Measurements from ENCODE around the gene WTAP.
"Not testable (repeated sequence)": the region's sequence is repeated elsewhere in the genome, so short reads cannot be mapped to it uniquely, and the experiment has no call there.

WTAP gene

GRCh38 chr6:159693894-159694545 lies 33.3 kb upstream of the WTAP start:
- peak; percentile 89 to 92 for DNase-seq

GRCh38 chr6:159695984-159696383 lies 31.3 kb upstream of the WTAP start:
- DNase-seq, result peak in 1 of 2 donors; percentile 2

- DNase-seq, result no peak
Observed at GRCh38 chr6:159700970-159701369, 26.3 kb upstream of the WTAP start.

- peak; percentile 98 to 99 for DNase-seq
Observed at GRCh38 chr6:159701413-159701999, 25.8 kb upstream of the WTAP start.

GRCh38 chr6:159710603-159711002 lies 16.7 kb upstream of the WTAP start:
- not testable (repeated sequence) for DNase-seq

- not testable (repeated sequence) for DNase-seq
Observed at GRCh38 chr6:159712389-159712788, 14.9 kb upstream of the WTAP start.

GRCh38 chr6:159713984-159714383 lies 13.3 kb upstream of the WTAP start:
- no peak for DNase-seq

- no peak for DNase-seq
Observed at GRCh38 chr6:159714404-159714803, 12.9 kb upstream of the WTAP start.

GRCh38 chr6:159715166-159715565 lies 12.1 kb upstream of the WTAP start:
- peak; percentile 39 to 42 for DNase-seq

- DNase-seq, result no peak
Observed at GRCh38 chr6:159715605-159716004, 11.7 kb upstream of the WTAP start.

GRCh38 chr6:159716247-159717096 lies 10.8 kb upstream of the WTAP start:
- peak; percentile 96 to 99 for DNase-seq

GRCh38 chr6:159718634-159719033 lies 8.7 kb upstream of the WTAP start:
- no peak for DNase-seq

GRCh38 chr6:159719287-159719686 lies 8.0 kb upstream of the WTAP start:
- no peak for DNase-seq

- no peak for DNase-seq
Observed at GRCh38 chr6:159720708-159721107, 6.6 kb upstream of the WTAP start.

- not testable (repeated sequence) for DNase-seq
Observed at GRCh38 chr6:159721981-159722380, 5.3 kb upstream of the WTAP start.

GRCh38 chr6:159722655-159723054 lies 4.7 kb upstream of the WTAP start:
- no peak for DNase-seq

GRCh38 chr6:159723259-159723658 lies 4.0 kb upstream of the WTAP start:
- no peak for DNase-seq

GRCh38 chr6:159724778-159725177 lies 2.5 kb upstream of the WTAP start:
- no peak for DNase-seq

GRCh38 chr6:159725208-159725607 lies 2.1 kb upstream of the WTAP start:
- DNase-seq, result not testable (repeated sequence)

GRCh38 chr6:159726255-159726917 lies 920 bp upstream of the WTAP start:
- peak in 1 of 2 donors; percentile 26 for DNase-seq

GRCh38 chr6:159727717-159728445 lies 575 bp downstream of the WTAP start:
- peak in 1 of 2 donors; percentile 54 for DNase-seq

- no peak for DNase-seq
Observed at GRCh38 chr6:159728531-159728964, 1.2 kb downstream of the WTAP start.
